Measurements from ENCODE around the gene DEPDC5.
A peak's percentile ranks its signal among the peaks of the same experiment; 100 is the strongest.
"Not testable (repeated sequence)": the region's sequence is repeated elsewhere in the genome, so short reads cannot be mapped to it uniquely, and the experiment has no call there.

Gene DEPDC5

GRCh38 chr22:31753634-31754501 is at the start of gene DEPDC5:
Gene DEPDC5, plus strand, starts transcription at chr22:31754019. Its CDS starts 903 bp downstream, at chr22:31754922.
- peak; percentile 97 for DNase-seq

DNA sequence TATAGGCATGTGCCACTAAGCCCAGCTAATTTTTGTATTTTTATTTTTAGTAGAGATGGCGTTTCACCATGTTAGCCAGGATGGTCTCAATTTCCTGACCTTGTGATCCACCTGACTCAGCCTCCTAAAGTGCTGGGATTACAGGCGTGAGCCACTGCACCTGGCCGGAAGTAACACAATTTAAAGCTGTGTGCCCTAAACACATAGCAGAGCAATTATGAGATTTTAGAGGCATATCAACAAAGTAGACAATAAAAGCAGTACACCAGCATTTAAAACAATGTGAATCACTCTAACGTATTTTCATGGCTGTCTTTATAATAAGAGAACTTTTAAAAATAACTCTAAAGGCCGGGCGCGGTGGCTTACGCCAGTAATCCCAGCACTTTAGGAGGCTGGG is 46.3 kb upstream of the DEPDC5 start:
- no peak for DNase-seq

- DNase-seq: not testable (repeated sequence)
These were observed 42.6 kb upstream of the DEPDC5 start for GRCh38 chr22:31711226-31711625.

- no peak for DNase-seq
These were observed 38.6 kb upstream of the DEPDC5 start for GRCh38 chr22:31715147-31715778.

GRCh38 chr22:31719850-31720471 is 33.9 kb upstream of the DEPDC5 start:
- no peak for DNase-seq

- DNase-seq: no peak
These were observed 30.1 kb upstream of the DEPDC5 start for GRCh38 chr22:31723723-31724122.

DNA sequence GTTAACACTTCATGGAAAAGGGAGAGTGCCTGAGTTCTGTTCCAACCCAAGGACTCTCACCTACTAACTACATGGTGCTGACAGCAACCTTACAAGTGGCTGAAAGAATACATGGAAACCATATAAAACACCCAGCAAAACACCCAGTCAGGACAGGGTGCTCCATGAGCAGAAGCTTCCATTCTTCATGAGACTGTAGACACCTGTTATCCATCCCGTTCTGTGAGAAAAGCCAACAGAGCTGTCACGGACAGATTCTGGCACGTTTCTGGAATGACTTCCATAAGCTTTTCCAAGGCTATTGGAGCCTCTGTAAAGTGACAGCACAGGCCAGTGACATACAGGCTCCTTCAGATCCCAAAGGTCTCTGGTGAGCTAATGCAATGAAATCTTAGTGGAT is 27.1 kb upstream of the DEPDC5 start:
- no peak for DNase-seq

DNA sequence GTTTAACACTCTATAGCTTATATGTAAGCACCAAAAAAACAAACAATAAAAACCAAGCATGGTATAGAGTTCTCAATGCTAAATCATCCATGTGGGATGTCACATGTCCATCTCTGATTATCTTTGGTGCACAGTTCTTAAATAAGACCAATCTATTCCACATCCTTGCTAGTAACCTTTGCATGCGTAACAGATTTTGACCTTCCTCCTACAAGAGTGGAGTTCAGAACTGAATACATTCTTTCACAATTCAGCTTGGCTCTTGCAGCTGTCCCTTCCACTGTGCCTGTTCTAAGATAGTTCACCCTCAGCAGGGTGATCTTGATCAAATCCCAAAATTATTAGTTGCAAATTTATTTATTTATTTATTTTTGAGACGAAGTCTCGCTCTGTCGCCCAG is 25.0 kb upstream of the DEPDC5 start:
- DNase-seq: no peak

- no peak for DNase-seq
These were observed 23.5 kb upstream of the DEPDC5 start for GRCh38 chr22:31730344-31730711.

DNA sequence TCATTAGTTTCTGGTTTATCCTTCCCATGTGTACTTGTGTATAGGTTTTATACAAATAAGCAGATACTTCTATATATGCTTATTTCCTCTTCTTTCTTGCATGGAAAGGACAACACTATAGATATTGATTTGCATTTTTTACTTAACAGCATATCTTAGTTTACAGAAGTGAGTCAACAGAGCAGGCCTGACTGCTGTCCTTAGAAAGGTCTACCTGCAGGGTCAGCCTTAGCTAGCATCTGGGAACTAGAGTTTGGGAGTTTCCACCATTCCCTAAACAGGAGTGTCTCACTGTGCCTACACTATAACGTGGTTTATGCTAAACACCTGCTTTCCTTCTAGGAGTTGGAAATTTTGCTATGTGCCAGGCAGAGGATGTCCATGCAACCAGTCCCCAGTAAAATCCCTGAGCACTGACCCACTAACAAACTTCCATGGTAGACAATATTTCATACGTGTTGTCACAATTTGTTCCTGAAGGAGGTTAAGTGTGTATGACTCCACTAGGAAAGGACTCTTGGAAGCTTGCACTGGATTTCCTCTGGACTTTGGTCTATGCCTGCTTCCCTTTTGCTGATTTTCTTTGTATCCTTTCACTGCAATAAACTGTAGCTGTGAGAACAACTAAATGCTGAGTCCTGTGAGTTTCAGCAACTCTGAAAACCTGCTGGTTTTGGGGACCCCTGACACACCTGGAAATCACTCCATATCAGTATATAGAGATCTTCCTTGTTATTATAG is 21.6 kb upstream of the DEPDC5 start:
- DNase-seq: no peak

DNA sequence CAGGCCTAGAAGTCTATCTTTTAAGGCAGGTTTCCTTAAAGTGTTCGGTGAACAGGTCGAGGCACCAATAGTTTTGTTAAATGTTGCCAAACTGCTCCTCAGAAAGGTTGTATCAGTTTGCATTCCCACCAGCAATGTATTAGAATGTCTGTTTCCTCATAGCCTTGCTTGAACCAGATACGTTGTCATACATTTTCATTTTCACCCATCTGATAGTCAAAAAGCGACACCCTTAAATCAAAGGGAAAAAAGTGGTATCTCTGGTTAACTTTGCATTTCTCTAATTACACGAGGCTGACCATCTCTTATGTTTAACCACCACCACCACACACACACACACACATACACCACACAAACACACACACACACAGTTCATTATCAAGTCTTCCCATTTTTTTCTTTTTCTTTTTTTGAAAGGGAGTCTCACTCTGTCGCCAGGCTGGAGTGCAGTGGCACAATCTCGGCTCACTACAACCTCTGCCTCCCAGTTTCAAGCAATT is 20.2 kb upstream of the DEPDC5 start:
- DNase-seq: no peak

DNA sequence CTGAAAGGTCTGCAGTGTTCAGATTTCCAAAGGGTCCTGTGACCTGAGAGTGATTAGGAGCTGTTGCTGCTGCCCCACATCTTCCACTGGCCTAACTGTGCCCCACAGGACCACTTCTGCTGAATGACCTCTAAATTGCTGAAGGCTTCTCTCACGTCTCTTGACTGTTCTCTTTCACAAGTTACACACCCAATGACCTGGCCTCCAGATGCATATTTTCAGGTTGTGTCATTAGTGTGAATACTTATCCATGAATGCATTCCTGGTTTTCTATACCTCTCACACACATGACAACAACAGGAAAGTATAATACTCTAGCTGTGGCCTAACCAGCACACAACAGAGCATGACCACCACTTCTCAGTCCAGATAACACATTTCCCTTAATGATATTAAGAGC is 19.3 kb upstream of the DEPDC5 start:
- no peak for DNase-seq

GRCh38 chr22:31736458-31736857 is 17.4 kb upstream of the DEPDC5 start:
- DNase-seq: no peak

DNA sequence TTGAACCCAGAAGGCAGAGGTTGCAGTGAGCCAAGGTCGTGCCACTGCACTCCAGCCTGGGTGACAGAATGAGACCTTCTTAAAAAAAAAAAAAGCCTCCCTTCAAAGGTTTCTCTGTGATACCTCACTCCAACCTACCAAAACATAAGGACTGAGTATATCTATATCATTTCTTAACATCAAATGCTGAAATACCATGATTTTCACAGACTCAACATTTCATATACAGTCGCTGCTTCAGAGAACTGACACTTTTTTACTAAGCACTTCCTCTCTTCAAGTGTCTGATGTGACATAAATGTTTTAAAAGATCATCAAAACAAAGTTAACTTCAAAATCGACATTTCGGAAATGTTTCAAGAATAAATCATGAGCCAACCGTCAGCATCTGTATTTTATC is 15.9 kb upstream of the DEPDC5 start:
- DNase-seq: no peak

DNA sequence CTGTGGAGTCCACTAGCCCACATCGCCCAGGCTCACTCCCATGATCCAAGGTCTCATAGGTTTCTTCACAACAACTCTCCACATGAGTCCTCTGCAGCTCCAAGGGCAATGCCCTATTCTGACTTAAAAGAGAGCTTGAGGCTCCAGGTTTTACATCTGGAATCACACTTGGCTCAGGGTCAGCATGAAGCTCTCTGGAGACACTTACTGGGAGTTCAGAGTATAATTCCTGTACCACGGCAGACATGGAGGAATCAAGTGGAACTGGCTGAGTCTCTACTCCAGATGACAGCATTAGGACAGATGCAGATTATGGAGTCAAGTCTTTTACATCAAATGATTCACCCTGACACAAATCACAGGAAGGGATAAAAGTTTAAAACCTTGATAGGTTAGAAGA is 15.3 kb upstream of the DEPDC5 start:
- DNase-seq: no peak

DNA sequence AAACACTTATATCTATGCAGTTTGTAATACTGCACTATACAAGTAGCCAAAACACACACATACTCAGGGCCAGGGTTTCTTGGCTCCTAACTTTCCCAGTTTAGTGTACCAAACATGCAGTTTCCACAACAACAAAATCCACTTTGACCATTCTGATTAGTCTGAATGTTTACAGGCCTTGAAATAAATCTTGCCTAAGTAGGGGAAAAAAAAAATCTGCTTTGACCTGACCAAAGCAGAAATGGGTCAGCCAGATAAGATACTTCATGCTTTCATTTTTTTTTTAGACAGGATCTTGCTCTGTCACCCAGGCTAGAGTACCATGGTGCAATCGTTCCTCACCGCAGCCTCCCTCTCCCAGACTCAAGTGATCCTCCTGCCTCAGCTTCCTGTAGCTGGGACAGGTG is 14.0 kb upstream of the DEPDC5 start:
- DNase-seq: no peak

GRCh38 chr22:31740314-31740713 is 13.5 kb upstream of the DEPDC5 start:
- not testable (repeated sequence) for DNase-seq

DNA sequence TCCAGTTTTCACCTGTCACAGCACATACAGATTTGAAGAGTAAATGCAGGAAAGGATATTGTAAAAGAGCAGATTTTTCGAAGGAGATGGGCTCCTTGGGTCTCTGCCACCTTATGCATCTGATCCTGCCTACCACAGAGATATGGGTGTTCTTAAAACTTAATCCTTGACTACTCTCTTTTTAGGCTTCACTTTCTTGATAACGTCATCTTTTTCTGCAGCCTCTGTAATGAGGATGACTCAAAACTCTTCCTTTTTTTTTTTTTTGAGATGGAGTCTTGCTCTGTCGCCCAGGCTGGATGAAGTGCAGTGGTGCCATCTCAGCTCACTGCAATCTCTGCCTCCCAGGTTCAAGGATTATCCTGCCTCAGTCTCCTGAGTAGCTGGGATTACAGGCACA is 11.7 kb upstream of the DEPDC5 start:
- no peak for DNase-seq

DNA sequence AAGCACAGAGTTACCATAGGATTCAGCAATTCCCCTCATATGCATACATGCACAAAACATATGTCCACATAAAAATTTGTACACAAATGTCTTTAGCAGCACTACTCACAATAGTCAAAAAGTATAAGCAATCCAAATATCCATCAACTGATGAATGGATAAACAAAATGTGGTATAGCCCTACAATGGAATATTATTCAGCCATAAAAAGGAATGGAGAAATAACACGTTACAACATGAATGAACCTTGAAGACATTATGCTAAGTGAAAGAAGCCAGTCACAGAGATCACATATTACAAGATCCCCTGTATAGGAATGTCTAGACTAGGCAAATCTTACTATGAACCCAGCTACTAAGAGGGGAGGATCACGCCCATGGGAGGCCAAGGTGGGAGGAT is 11.1 kb upstream of the DEPDC5 start:
- no peak for DNase-seq

GRCh38 chr22:31743871-31744270 is 9.9 kb upstream of the DEPDC5 start:
- DNase-seq: no peak

DNA sequence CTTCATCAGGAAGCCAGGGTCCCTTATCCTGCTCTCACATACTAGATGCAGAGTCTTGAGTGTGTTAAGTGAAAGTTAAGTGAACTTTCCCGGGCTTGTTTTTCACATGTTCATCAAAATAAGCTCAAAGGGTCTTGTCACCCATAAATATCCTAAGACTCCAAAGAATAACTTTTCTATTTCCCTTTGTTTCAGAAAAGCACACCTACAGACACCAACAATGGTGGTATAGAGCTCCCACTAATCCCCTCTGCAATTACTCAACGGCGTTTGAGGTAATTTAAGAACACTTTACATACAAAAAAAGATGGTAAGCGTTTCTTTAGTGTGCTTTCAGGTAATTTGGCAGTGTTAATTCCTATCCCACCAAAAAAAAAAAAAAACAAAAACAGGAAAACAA is 6.4 kb upstream of the DEPDC5 start:
- DNase-seq: no peak

- no peak for DNase-seq
These were observed 5.3 kb upstream of the DEPDC5 start for GRCh38 chr22:31748490-31748889.

Measured in stimulated activated CD8-positive, alpha-beta memory T cell treated with anti-CD3 and anti-CD28 coated beads, Interleukin-4, amount 100 ng/mL, for 48 hours (primary cell).